GM10248 (cell line): Measurements from ENCODE around the gene VSNL1.

ENCODE experiments used
- CTCF ChIA-PET: fragments of 300-600 bp; sonication (Branson Sonifier 250); formaldehyde crosslinking; extraction: SDS; loops from one replicate; lab custom pipeline; 2021; ENCODE audit warnings: antibody characterized with exemption; lab: Yijun Ruan, JAX
- POLR2A ChIA-PET: fragments of 350-650 bp; sonication (Branson Sonifier 250); formaldehyde crosslinking; extraction: SDS; loops from one replicate; lab custom pipeline; 2020; ENCODE audit warnings: antibody characterized with exemption; lab: Yijun Ruan, JAX
- DNase-seq: peaks from one replicate; pipeline ENCODE4 v3.0.0; 2012; ENCODE audit errors: extremely low spot score
- TF ChIP-seq, protein P1 (sequence below): IDR thresholded peaks from 2 replicates; pipeline ENCODE4 v1.5.1; 2012; ENCODE audit warnings: mild to moderate bottlenecking, low read depth; ENCODE audit errors: extremely low read depth, missing control alignments, control extremely low read depth

VSNL1 gene

DNA sequence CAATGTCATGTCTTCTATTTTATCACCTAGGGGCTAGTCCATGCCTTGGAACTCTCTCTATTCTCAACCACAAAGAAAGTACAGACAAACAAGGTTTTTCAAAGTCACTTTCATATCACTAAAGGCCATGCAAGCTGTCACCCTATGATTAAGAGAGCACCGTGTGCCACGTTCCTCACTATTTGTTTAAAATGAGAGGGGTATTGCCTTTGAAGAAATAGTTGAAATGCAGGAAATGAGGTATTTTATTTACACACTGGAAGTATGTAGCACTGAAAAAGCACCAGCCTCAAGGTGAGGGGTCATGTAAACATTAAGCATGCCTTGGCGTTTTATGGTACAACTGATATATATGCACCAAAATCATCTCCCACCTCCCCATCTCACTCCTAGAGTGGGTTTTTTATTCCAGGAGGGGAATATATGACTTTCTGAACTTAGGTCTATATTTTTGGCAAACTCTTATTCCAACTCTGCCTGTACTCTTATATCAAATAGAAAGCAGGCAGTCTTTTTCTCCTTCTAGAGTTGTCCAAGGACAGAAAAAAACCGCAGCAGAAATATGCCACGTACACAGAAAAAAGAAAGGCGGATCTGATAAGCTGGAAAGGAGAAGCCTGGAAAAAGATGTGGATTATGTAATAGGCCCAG is 53.5 kb downstream of the VSNL1 start:
- ChIA-PET CTCF (interaction anchor here (1.3 kb wide), 1 partner anchor 16 kb away, joined by 4 read pairs; no protein-coding TSS in a partner anchor), POLR2A (no interaction called here)
- TF ChIP-seq, protein P1, sequence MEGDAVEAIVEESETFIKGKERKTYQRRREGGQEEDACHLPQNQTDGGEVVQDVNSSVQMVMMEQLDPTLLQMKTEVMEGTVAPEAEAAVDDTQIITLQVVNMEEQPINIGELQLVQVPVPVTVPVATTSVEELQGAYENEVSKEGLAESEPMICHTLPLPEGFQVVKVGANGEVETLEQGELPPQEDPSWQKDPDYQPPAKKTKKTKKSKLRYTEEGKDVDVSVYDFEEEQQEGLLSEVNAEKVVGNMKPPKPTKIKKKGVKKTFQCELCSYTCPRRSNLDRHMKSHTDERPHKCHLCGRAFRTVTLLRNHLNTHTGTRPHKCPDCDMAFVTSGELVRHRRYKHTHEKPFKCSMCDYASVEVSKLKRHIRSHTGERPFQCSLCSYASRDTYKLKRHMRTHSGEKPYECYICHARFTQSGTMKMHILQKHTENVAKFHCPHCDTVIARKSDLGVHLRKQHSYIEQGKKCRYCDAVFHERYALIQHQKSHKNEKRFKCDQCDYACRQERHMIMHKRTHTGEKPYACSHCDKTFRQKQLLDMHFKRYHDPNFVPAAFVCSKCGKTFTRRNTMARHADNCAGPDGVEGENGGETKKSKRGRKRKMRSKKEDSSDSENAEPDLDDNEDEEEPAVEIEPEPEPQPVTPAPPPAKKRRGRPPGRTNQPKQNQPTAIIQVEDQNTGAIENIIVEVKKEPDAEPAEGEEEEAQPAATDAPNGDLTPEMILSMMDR = no peak
- DNase-seq = no peak

DNA sequence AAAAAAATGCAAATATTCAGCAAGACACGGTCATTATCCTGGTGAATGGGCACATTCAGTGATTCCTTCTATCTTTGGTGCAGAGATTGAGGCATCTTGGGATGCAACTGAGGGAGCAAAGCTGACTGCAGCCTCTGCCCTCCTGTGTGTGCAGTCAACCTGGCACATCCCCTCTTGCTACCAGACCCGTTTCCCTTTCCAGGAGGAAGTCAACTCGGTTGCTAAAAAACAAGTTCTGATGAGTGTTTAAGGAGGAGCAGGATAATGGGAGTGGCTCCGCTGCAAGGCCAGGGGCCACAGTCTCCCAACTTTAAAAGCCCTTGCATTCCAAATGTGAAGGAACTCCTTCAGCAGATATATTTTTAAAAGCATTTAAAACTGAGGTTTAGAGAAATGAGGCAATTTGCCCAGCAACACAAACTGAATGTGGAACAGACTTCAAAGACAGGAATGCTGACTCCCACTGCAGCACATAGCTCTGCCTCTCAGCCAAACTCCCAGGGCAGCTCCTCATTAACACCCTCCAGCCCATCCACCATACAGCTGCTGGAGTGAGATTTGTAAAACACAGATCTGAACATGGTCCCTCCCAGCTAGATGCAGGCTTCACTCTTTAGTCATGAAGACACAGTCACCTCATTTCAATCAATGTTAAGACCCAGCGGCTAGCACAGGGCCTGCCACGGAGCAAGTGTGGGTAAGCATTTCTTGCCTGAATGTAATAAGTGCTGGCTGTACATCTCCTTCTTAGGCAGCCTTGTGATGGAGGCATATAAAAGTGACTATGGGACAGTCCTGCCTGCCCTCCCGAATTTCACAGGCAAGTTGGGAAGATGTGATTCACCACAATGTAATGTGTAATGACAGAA is 54.3 kb downstream of the VSNL1 start:
- POLR2A ChIA-PET = no interaction called here
- CTCF ChIA-PET = interaction anchor here (1.1 to 1.3 kb wide), 2 partner anchors 9 to 51 kb away, joined by 3 to 5 read pairs; no protein-coding TSS in a partner anchor
- TF ChIP-seq, protein P1 = no peak
- no peak for DNase-seq

DNA sequence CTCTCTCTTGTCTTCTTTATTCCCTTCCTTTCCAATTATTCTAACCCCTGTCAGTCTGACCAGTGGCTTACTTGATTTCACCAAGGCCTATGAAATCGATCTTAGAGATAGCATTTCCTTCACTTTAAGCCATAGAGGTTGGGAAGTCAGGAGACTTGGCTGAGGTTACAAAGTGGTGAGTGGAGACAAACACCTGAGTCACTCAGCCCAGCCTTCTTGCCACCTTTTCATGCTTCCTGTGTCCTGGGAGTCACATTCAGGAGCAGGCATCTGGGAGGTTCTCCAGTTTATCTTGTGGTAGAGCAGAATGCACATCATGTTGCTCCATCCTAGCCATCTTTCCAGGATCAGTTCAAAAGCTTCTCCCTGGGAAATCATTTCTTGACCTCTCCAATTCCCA is 59.1 kb downstream of the VSNL1 start:
- DNase-seq = no peak
- TF ChIP-seq, protein P1 = no peak
- POLR2A ChIA-PET = no interaction called here
- CTCF ChIA-PET = interaction anchor here (1.6 to 1.7 kb wide), 2 partner anchors 13 to 28 kb away, joined by 3 to 5 read pairs; no protein-coding TSS in a partner anchor

DNA sequence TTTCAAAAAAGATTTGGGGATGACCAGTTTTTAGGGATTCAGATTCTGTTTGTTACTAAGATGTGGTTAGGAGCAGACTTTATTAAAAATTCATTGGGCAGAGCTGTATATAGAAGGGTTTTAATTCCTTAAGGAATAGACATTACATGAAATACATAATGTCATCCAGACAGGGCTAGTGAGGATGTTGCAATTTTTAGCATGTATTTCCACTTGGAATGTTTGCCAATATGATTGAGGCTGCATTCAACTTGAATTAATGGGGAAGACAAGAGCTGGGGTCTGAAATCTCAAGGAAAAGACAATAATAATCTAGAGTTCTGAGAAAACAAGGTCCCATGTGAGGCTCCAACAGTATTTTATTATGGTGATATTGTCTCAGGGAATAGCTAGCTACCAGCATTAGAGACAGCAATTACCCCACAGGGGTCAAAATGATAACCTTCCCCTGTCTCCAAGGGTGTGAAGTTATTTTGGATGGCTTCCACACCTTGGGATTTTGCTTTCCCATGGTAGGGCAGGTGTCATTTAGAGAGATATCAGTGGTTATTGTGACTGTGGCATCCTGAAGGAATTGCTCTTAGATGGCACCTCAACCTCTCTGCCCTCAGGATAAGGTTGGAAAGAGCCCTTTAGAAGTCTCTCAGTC is 60.2 kb downstream of the VSNL1 start:
- DNase-seq = no peak
- ChIA-PET CTCF (interaction anchor here (1.9 to 2.4 kb wide), 2 partner anchors 40 to 45 kb away, joined by 5 to 6 read pairs; no protein-coding TSS in a partner anchor), POLR2A (no interaction called here)
- TF ChIP-seq, protein P1 = no peak

DNA sequence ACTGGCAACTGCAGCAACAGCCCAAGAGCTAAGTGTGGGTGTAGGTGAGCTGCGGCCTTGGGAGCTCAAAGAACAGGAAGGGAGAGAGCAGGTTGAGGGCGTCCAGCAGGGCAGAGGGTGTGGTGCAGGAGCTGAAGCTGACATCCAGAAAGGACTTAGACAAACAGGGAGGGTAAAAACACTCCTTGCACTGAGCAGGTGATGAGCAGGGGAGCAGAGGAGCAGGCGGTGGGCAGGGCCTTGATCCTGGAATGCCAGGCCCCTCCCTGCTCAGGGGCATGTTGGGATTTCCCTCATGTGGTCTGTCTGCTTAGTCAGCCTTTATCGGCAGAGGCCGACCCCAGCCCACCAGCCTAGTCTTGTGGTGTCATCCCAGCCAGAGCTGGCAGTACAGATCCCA is 63.6 kb downstream of the VSNL1 start:
- CTCF ChIA-PET = interaction anchor here (2.0 to 2.5 kb wide), 3 partner anchors 13 to 42 kb away, joined by 5 to 7 read pairs (median 6); no protein-coding TSS in a partner anchor
- DNase-seq = no peak
- TF ChIP-seq, protein P1 = no peak
- POLR2A ChIA-PET = no interaction called here

DNA sequence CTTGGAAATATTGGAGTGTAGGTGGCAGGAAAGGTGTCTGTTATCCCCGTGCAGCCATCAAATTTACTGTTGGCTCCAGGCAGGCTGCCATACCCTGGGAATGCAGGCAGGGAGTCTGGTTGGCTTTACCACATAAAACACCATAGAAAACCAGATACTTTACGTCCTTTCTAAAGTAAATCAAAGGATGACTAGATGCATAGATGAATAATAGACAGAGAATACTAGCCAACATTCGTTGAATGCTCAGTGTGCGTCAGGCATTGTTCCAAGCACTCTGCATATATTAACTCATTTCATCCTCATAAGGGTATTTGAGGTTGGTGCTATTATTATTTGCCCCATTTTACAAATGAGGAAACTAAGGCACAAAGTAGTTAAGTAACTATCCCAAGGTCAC is 65.2 kb downstream of the VSNL1 start:
- DNase-seq = no peak
- ChIA-PET CTCF (interaction anchor here (2.0 kb wide), 1 partner anchor 41 kb away, joined by 6 read pairs; no protein-coding TSS in a partner anchor), POLR2A (no interaction called here)
- TF ChIP-seq, protein P1 = no peak
